A673 (cell line): Measurements from ENCODE around the gene ADGRG3. TPM values are rescaled to one million over a fixed set of nuclear protein-coding genes. Genes with fewer than 3 reads are reported as not detected.

Experiments used
- BruUV-seq: library from RNA; stranded (reverse); fragments of 400-500 nt; replicated peaks from 2 replicates; lab custom pipeline; 2021; lab: Mats Ljungman, UMichigan
- CTCF ChIA-PET: fragments of 300-600 bp; sonication (Branson Sonifier 250); formaldehyde crosslinking; loops from one replicate; lab custom pipeline; 2022; ENCODE audit warnings: antibody characterized with exemption; lab: Charles Lee
- POLR2A ChIA-PET: fragments of 300-600 bp; sonication (Branson Sonifier 250); formaldehyde crosslinking; loops from one replicate; lab custom pipeline; 2022; ENCODE audit warnings: antibody characterized with exemption; ENCODE audit not compliant: low non-redundant PET; lab: Charles Lee
- DNase-seq: peaks from one replicate; pipeline ENCODE4 v3.0.0-alpha.2; 2015; ENCODE audit warnings: low spot score
- H3K27ac ChIP-seq: fragments of 200-600 bp; sonication (generic); 2 replicates; pipeline ENCODE4 v1.5.1; 2016; ENCODE audit warnings: mixed run types, low read depth, mild to moderate bottlenecking, mixed read lengths, antibody characterized with exemption, low read length; ENCODE audit not compliant: poor library complexity, severe bottlenecking
- H3K27me3 ChIP-seq: fragments of 200-600 bp; sonication (generic); replicated peaks from 2 replicates; pipeline ENCODE4 v1.6.1; 2017; ENCODE audit warnings: mixed run types, low read depth, mild to moderate bottlenecking, mixed read lengths, antibody characterized with exemption, low read length; ENCODE audit not compliant: insufficient read depth, poor library complexity
- H3K36me3 ChIP-seq: fragments of 200-600 bp; sonication (generic); 2 replicates; pipeline ENCODE4 v1.6.1; 2016; ENCODE audit warnings: mixed run types, mild to moderate bottlenecking, mixed read lengths, antibody characterized with exemption, low read length; ENCODE audit not compliant: insufficient read depth, poor library complexity, severe bottlenecking
- H3K4me1 ChIP-seq: fragments of 200-600 bp; sonication (generic); 2 replicates; pipeline ENCODE4 v1.6.1; 2017; ENCODE audit warnings: mixed run types, mild to moderate bottlenecking, mixed read lengths, antibody characterized with exemption, low read length; ENCODE audit not compliant: insufficient read depth, poor library complexity, severe bottlenecking
- H3K4me3 ChIP-seq: fragments of 200-600 bp; sonication (generic); 2 replicates; pipeline ENCODE4 v1.5.1; 2016; ENCODE audit warnings: low read depth, mixed run types, mild to moderate bottlenecking, mixed read lengths, low read length; ENCODE audit not compliant: poor library complexity, severe bottlenecking
- H3K9me3 ChIP-seq: fragments of 200-600 bp; sonication (generic); 2 replicates; pipeline ENCODE4 v1.6.1; 2016; ENCODE audit warnings: mixed run types, low read depth, mild to moderate bottlenecking, mixed read lengths, antibody characterized with exemption, low read length; ENCODE audit not compliant: poor library complexity, severe bottlenecking
- CTCF ChIP-seq: fragments of 300-800, 200-600 bp; sonication (generic); conservative IDR thresholded peaks from 2 replicates; pipeline ENCODE4 v1.5.1; 2017; ENCODE audit warnings: low read depth, mild to moderate bottlenecking, antibody characterized with exemption, low read length, moderate library complexity, mixed read lengths
- EZH2 ChIP-seq: fragments of 200-600 bp; sonication (generic); IDR thresholded peaks from 2 replicates; pipeline ENCODE4 v1.6.1; 2017; ENCODE audit warnings: borderline replicate concordance, low read depth, mild to moderate bottlenecking, mixed read lengths, antibody characterized with exemption, low read length; ENCODE audit not compliant: poor library complexity, severe bottlenecking
- intact Hi-C: fragments of 100-400 bp; cut with micrococcal nuclease; formaldehyde crosslinking; loops from one replicate; pipeline ENCODE4 v1.10.0; 2022; ENCODE audit not compliant: unreplicated experiment
- total RNA-seq: library from RNA; stranded (reverse); gene quantifications from 2 replicates; pipeline ENCODE4 v1.2.3, GENCODE V29; 2021

ADGRG3 gene
- total RNA-seq, 1 experiment from 2014 or later = not detected

- Histone ChIP-seq H3K9me3 (no peaks in the 10 kb centered on the region), H3K36me3 (no peaks in the 10 kb centered on the region), H3K27me3 (no peaks in the 10 kb centered on the region), H3K4me3 (no peak overlapping the region), H3K27ac (no peak overlapping the region), H3K4me1 (no peaks in the 10 kb centered on the region)
- CTCF ChIA-PET = interaction anchor here (0.7 kb wide), 1 partner anchor 66 kb away, joined by 3 read pairs; no protein-coding TSS in a partner anchor
- POLR2A ChIA-PET = no interaction called here
- no peak for DNase-seq
- no TSS peak for BruUV-seq
- no peak for TF ChIP-seq EZH2
- TF ChIP-seq CTCF = no peak
- intact Hi-C loops = no loop called here
These were observed 29.7 kb upstream of the ADGRG3 start for GRCh38 chr16:57638381-57638780.

- Histone ChIP-seq H3K4me3 (no peak overlapping the region), H3K27ac (no peak overlapping the region), H3K36me3 (no peaks in the 10 kb centered on the region), H3K4me1 (no peaks in the 10 kb centered on the region), H3K27me3 (no peaks in the 10 kb centered on the region), H3K9me3 (no peaks in the 10 kb centered on the region)
- peak; percentile 53 for DNase-seq
- intact Hi-C loops = no loop called here
- TF ChIP-seq CTCF (no peak), EZH2 (no peak)
- POLR2A ChIA-PET = no interaction called here
- BruUV-seq = no TSS peak
- CTCF ChIA-PET = interaction anchor here (0.6 kb wide), 1 partner anchor 393 kb away, joined by 4 read pairs; no protein-coding TSS in a partner anchor
These were observed 28.8 kb upstream of the ADGRG3 start for GRCh38 chr16:57639172-57639887.

- intact Hi-C loops = no loop called here
- no peaks in the 10 kb centered on the region for H3K9me3 ChIP-seq
- DNase-seq = no peak
- BruUV-seq = no TSS peak
- no peaks in the 10 kb centered on the region for H3K27me3 ChIP-seq
- CTCF ChIA-PET = interaction anchor here (0.6 kb wide), 1 partner anchor 392 kb away, joined by 4 read pairs; no protein-coding TSS in a partner anchor
- H3K36me3 ChIP-seq = no peaks in the 10 kb centered on the region
- no peak overlapping the region for H3K4me3 ChIP-seq
- no peaks in the 10 kb centered on the region for H3K4me1 ChIP-seq
- no peak overlapping the region for H3K27ac ChIP-seq
- POLR2A ChIA-PET = no interaction called here
- no peak for TF ChIP-seq CTCF
- TF ChIP-seq EZH2 = no peak
These were observed 27.9 kb upstream of the ADGRG3 start for GRCh38 chr16:57640185-57640584.
